Stimulated activated effector memory CD8-positive, alpha-beta T cell treated with anti-CD3 and anti-CD28 coated beads, Interleukin-12 subunit alpha, Interleukin-12 subunit beta, amount 100 ng/mL, for 72 hours (primary cell): Measurements from ENCODE around the gene CCDC102B.

Experiments
- ATAC-seq: fragments of 150-1000 bp; cut with Tn5 transposase; 2 replicates; pipeline ENCODE4 v1.10.0; 2021
- DNase-seq, 2 donors: peaks; one replicate each; pipeline ENCODE4 v3.0.0; 2021 to 2022; ENCODE audit warnings: low spot score in 2 of 2
- H3K27ac Mint-ChIP-seq: one replicate; pipeline ENCODE4 v1.8.0; 2022; ENCODE audit warnings: mild to moderate bottlenecking, mixed read lengths
- H3K36me3 Mint-ChIP-seq: one replicate; pipeline ENCODE4 v1.8.0; 2022; ENCODE audit warnings: mild to moderate bottlenecking, mixed read lengths
- H3K4me1 Mint-ChIP-seq: one replicate; pipeline ENCODE4 v1.8.0; 2022; ENCODE audit warnings: mixed read lengths
- H3K4me3 Mint-ChIP-seq: one replicate; pipeline ENCODE4 v1.8.0; 2022; ENCODE audit warnings: mild to moderate bottlenecking, mixed read lengths
- H3K9me3 Mint-ChIP-seq: one replicate; pipeline ENCODE4 v1.8.0; 2022; ENCODE audit warnings: mixed read lengths

CCDC102B gene

GRCh38 chr18:68796936-68797690, 767 bp upstream of the CCDC102B start:
- no peak overlapping the region for H3K4me3 Mint-ChIP-seq

GRCh38 chr18:68800075-68800474, 2.2 kb downstream of the CCDC102B start:
- no peak overlapping the region for H3K27ac Mint-ChIP-seq
- no peaks in the 10 kb centered on the region for H3K36me3 Mint-ChIP-seq
- no peak for ATAC-seq
- no peak for DNase-seq
- no peak overlapping the region for H3K4me3 Mint-ChIP-seq
- H3K9me3 Mint-ChIP-seq: no peaks in the 10 kb centered on the region
- no peaks in the 10 kb centered on the region for H3K4me1 Mint-ChIP-seq

More at GRCh38 chr18:68796936-68797690, 767 bp upstream of the CCDC102B start:
- ATAC-seq (no peak), DNase-seq (no peak)
- Mint-ChIP-seq H3K27ac (no peak overlapping the region), H3K9me3 (no peaks in the 10 kb centered on the region), H3K36me3 (no peaks in the 10 kb centered on the region), H3K4me1 (no peaks in the 10 kb centered on the region)

GRCh38 chr18:68803356-68803755, 5.5 kb downstream of the CCDC102B start:
- H3K36me3 Mint-ChIP-seq: no peaks in the 10 kb centered on the region
- no peaks in the 10 kb centered on the region for H3K9me3 Mint-ChIP-seq
- DNase-seq: no peak
- no peak overlapping the region for H3K27ac Mint-ChIP-seq
- no peak for ATAC-seq
- no peak overlapping the region for H3K4me3 Mint-ChIP-seq
- H3K4me1 Mint-ChIP-seq: no peaks in the 10 kb centered on the region

- Mint-ChIP-seq H3K27ac (no peak overlapping the region), H3K4me3 (no peak overlapping the region), H3K4me1 (no peaks in the 10 kb centered on the region), H3K9me3 (no peaks in the 10 kb centered on the region), H3K36me3 (no peaks in the 10 kb centered on the region)
- no peak for ATAC-seq
- DNase-seq: no peak
Observed at GRCh38 chr18:68817584-68817983, 19.7 kb downstream of the CCDC102B start.

- Mint-ChIP-seq H3K36me3 (no peaks in the 10 kb centered on the region), H3K4me1 (no peaks in the 10 kb centered on the region), H3K27ac (no peak overlapping the region), H3K4me3 (no peak overlapping the region), H3K9me3 (no peaks in the 10 kb centered on the region)
- ATAC-seq: no peak
- DNase-seq: no peak
Observed at GRCh38 chr18:68818584-68818983, 20.7 kb downstream of the CCDC102B start.

- Mint-ChIP-seq H3K27ac (no peak overlapping the region), H3K9me3 (no peaks in the 10 kb centered on the region), H3K4me3 (no peak overlapping the region), H3K36me3 (no peaks in the 10 kb centered on the region), H3K4me1 (no peaks in the 10 kb centered on the region)
- no peak for ATAC-seq
- no peak for DNase-seq
Observed at GRCh38 chr18:68822926-68823325, 25.0 kb downstream of the CCDC102B start.

- Mint-ChIP-seq H3K27ac (no peak overlapping the region), H3K36me3 (no peaks in the 10 kb centered on the region), H3K4me1 (no peaks in the 10 kb centered on the region), H3K4me3 (no peak overlapping the region), H3K9me3 (no peaks in the 10 kb centered on the region)
- DNase-seq (no peak), ATAC-seq (no peak)
Observed at GRCh38 chr18:68826121-68826520, 28.2 kb downstream of the CCDC102B start.

GRCh38 chr18:68830256-68831045, 32.6 kb downstream of the CCDC102B start:
- no peaks in the 10 kb centered on the region for H3K4me1 Mint-ChIP-seq
- no peak overlapping the region for H3K27ac Mint-ChIP-seq
- no peaks in the 10 kb centered on the region for H3K36me3 Mint-ChIP-seq
- ATAC-seq (no peak), DNase-seq (no peak)
- no peak overlapping the region for H3K4me3 Mint-ChIP-seq
- no peaks in the 10 kb centered on the region for H3K9me3 Mint-ChIP-seq

GRCh38 chr18:68833756-68834155, 35.9 kb downstream of the CCDC102B start:
- DNase-seq: no peak
- Mint-ChIP-seq H3K27ac (no peak overlapping the region), H3K36me3 (no peaks in the 10 kb centered on the region), H3K4me1 (no peaks in the 10 kb centered on the region), H3K9me3 (no peaks in the 10 kb centered on the region), H3K4me3 (no peak overlapping the region)
- ATAC-seq: no peak

GRCh38 chr18:68837665-68838451, 40.0 kb downstream of the CCDC102B start:
- ATAC-seq (no peak), DNase-seq (no peak)
- Mint-ChIP-seq H3K9me3 (no peaks in the 10 kb centered on the region), H3K27ac (no peak overlapping the region), H3K36me3 (no peaks in the 10 kb centered on the region), H3K4me1 (no peaks in the 10 kb centered on the region), H3K4me3 (no peak overlapping the region)

- ATAC-seq (no peak), DNase-seq (no peak)
- no peak overlapping the region for H3K27ac Mint-ChIP-seq
- H3K4me3 Mint-ChIP-seq: no peak overlapping the region
- no peaks in the 10 kb centered on the region for H3K36me3 Mint-ChIP-seq
- no peaks in the 10 kb centered on the region for H3K9me3 Mint-ChIP-seq
- no peaks in the 10 kb centered on the region for H3K4me1 Mint-ChIP-seq
Observed at GRCh38 chr18:68839701-68840100, 41.8 kb downstream of the CCDC102B start.

GRCh38 chr18:68840554-68841263, 42.8 kb downstream of the CCDC102B start:
- H3K36me3 Mint-ChIP-seq: no peaks in the 10 kb centered on the region
- no peak overlapping the region for H3K27ac Mint-ChIP-seq
- no peak overlapping the region for H3K4me3 Mint-ChIP-seq
- no peaks in the 10 kb centered on the region for H3K4me1 Mint-ChIP-seq
- no peaks in the 10 kb centered on the region for H3K9me3 Mint-ChIP-seq
- DNase-seq (no peak), ATAC-seq (no peak)

GRCh38 chr18:68841301-68841700, 43.4 kb downstream of the CCDC102B start:
- DNase-seq: no peak
- no peak for ATAC-seq
- Mint-ChIP-seq H3K4me3 (no peak overlapping the region), H3K36me3 (no peaks in the 10 kb centered on the region), H3K4me1 (no peaks in the 10 kb centered on the region), H3K27ac (no peak overlapping the region), H3K9me3 (no peaks in the 10 kb centered on the region)

- no peak overlapping the region for H3K27ac Mint-ChIP-seq
- H3K4me1 Mint-ChIP-seq: no peaks in the 10 kb centered on the region
- no peaks in the 10 kb centered on the region for H3K36me3 Mint-ChIP-seq
- ATAC-seq (no peak), DNase-seq (no peak)
- H3K9me3 Mint-ChIP-seq: no peaks in the 10 kb centered on the region
- no peak overlapping the region for H3K4me3 Mint-ChIP-seq
Observed at GRCh38 chr18:68842951-68843350, 45.1 kb downstream of the CCDC102B start.

- no peak for ATAC-seq
- DNase-seq: no peak
- no peak overlapping the region for H3K27ac Mint-ChIP-seq
- H3K4me1 Mint-ChIP-seq: no peaks in the 10 kb centered on the region
- H3K9me3 Mint-ChIP-seq: no peaks in the 10 kb centered on the region
- no peak overlapping the region for H3K4me3 Mint-ChIP-seq
- no peaks in the 10 kb centered on the region for H3K36me3 Mint-ChIP-seq
Observed at GRCh38 chr18:68843473-68844089, 45.7 kb downstream of the CCDC102B start.
